ENCODE measurements around the gene KCNK15.

KCNK15 gene

GRCh38 chr20:44795836-44796235, 50.2 kb downstream of the KCNK15 start:
- Histone ChIP-seq H2AFZ (ENCODE audit: low read length) (no peak overlapping the region), H3K9me3 (replicated peaks; ENCODE audit: insufficient read depth, low read length) (no peaks in the 10 kb centered on the region), H3K9me2 (replicated peaks; ENCODE audit: insufficient read depth, low read length) (no peaks in the 10 kb centered on the region), H4K20me1 (ENCODE audit: insufficient read depth, low read length) (no peaks in the 10 kb centered on the region), H3K9ac (ENCODE audit: low read length) (no peak overlapping the region), H3K4me1 (ENCODE audit: low read length) (no peaks in the 10 kb centered on the region), H3K79me2 (ENCODE audit: low read length) (no peaks in the 10 kb centered on the region), H3K27ac (ENCODE audit: low read length) (no peak overlapping the region), H3F3A (ENCODE audit: insufficient read depth, low read length) (no peaks in the 10 kb centered on the region), H3K4me3 (ENCODE audit: low read length) (no peak overlapping the region), H3K36me3 (replicated peaks; ENCODE audit: insufficient read depth, low read length) (no peaks in the 10 kb centered on the region), H3K27me3 (replicated peaks; ENCODE audit: insufficient read depth, low read length) (no peaks in the 10 kb centered on the region; the same call in 1 of the 2 replicates), H3K4me2 (ENCODE audit: low read depth, low read length) (no peak overlapping the region)
- DNase-seq: no peak
- TF ChIP-seq EZH2phosphoT487 (IDR thresholded peaks at IDR 0.05; ENCODE audit: low read length): no peak
- no peak for TF ChIP-seq EZH2 (optimal IDR thresholded peaks at IDR 0.05; ENCODE audit: low read depth, low read length)
- no peak for TF ChIP-seq CTCF (IDR thresholded peaks at IDR 0.05; ENCODE audit: low read length)

DNA sequence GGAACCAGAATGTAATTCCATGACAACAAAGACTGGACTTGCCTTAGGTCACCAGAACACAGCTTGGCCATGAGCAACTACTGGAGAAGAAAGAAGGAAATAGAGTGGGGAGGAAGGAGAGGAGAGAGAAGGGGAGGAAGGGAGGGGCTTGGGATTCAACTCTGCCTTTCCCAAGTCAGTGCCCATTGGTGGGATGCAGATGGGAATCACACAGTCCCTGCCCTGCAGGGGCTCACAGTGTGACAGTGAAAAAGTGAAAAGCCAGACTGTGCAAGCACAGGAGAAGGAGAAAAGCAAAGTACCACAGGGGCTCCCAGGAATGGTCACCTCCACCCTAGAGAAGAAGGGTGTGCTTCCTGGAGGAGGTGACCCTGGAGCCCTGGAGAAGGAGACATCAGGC, 50.6 kb downstream of the KCNK15 start:
- no peak overlapping the region for H3K27ac ChIP-seq (ENCODE audit: low read length)
- no peaks in the 10 kb centered on the region for H3K9me2 ChIP-seq (replicated peaks; ENCODE audit: insufficient read depth, low read length)
- no peak for DNase-seq
- no peaks in the 10 kb centered on the region for H3K36me3 ChIP-seq (replicated peaks; ENCODE audit: insufficient read depth, low read length)
- no peaks in the 10 kb centered on the region; the same call in 1 of the 2 replicates for H3K27me3 ChIP-seq (replicated peaks; ENCODE audit: insufficient read depth, low read length)
- H2AFZ ChIP-seq (ENCODE audit: low read length): no peak overlapping the region
- H3F3A ChIP-seq (ENCODE audit: insufficient read depth, low read length): no peaks in the 10 kb centered on the region
- H3K9ac ChIP-seq (ENCODE audit: low read length): no peak overlapping the region
- H3K9me3 ChIP-seq (replicated peaks; ENCODE audit: insufficient read depth, low read length): no peaks in the 10 kb centered on the region
- H3K79me2 ChIP-seq (ENCODE audit: low read length): no peaks in the 10 kb centered on the region
- H3K4me1 ChIP-seq (ENCODE audit: low read length): no peaks in the 10 kb centered on the region
- H3K4me2 ChIP-seq (ENCODE audit: low read depth, low read length): no peak overlapping the region
- no peak overlapping the region for H3K4me3 ChIP-seq (ENCODE audit: low read length)
- no peaks in the 10 kb centered on the region for H4K20me1 ChIP-seq (ENCODE audit: insufficient read depth, low read length)
- TF ChIP-seq EZH2phosphoT487 (IDR thresholded peaks at IDR 0.05; ENCODE audit: low read length): no peak
- no peak for TF ChIP-seq CTCF (IDR thresholded peaks at IDR 0.05; ENCODE audit: low read length)

- no peaks in the 10 kb centered on the region for H3K9me3 ChIP-seq (replicated peaks; ENCODE audit: insufficient read depth, low read length)
- H3K9ac ChIP-seq (ENCODE audit: low read length): no peak overlapping the region
- DNase-seq: no peak
- no peaks in the 10 kb centered on the region for H4K20me1 ChIP-seq (ENCODE audit: insufficient read depth, low read length)
- no peaks in the 10 kb centered on the region for H3K79me2 ChIP-seq (ENCODE audit: low read length)
- no peaks in the 10 kb centered on the region for H3K9me2 ChIP-seq (replicated peaks; ENCODE audit: insufficient read depth, low read length)
- no peak overlapping the region for H3K4me3 ChIP-seq (ENCODE audit: low read length)
- no peak overlapping the region for H3K27ac ChIP-seq (ENCODE audit: low read length)
- H3K36me3 ChIP-seq (replicated peaks; ENCODE audit: insufficient read depth, low read length): no peaks in the 10 kb centered on the region
- H3K4me1 ChIP-seq (ENCODE audit: low read length): no peaks in the 10 kb centered on the region
- H2AFZ ChIP-seq (ENCODE audit: low read length): no peak overlapping the region
- H3K27me3 ChIP-seq (replicated peaks; ENCODE audit: insufficient read depth, low read length): no peaks in the 10 kb centered on the region; the same call in 1 of the 2 replicates
- no peak overlapping the region for H3K4me2 ChIP-seq (ENCODE audit: low read depth, low read length)
- no peak for TF ChIP-seq CTCF (IDR thresholded peaks at IDR 0.05; ENCODE audit: low read length)
- no peak for TF ChIP-seq EZH2 (optimal IDR thresholded peaks at IDR 0.05; ENCODE audit: low read depth, low read length)
- TF ChIP-seq EZH2phosphoT487 (IDR thresholded peaks at IDR 0.05; ENCODE audit: low read length): no peak
- H3F3A ChIP-seq (ENCODE audit: insufficient read depth, low read length): no peaks in the 10 kb centered on the region
These were observed 51.2 kb downstream of the KCNK15 start for GRCh38 chr20:44796758-44797457.

Measured in MM.1S (cell line).